ENCODE data around the gene ICE2. TPM values are rescaled to one million over a fixed set of nuclear protein-coding genes. Genes with fewer than 3 reads are reported as not detected.

Gene ICE2
- total RNA-seq, 1 donor from 2014 or later: 26.5 TPM

- H3K4me3 ChIP-seq (ENCODE audit: insufficient read depth, low read depth, low read length): no peak overlapping the region
- DNase-seq (ENCODE audit: low read depth) (peak; percentile 62), FAIRE-seq (no peak)
- peak overlapping the region; percentile 99 for H3K27ac ChIP-seq (ENCODE audit: low read depth, low read length)
- no peak overlapping the region for H2AFZ ChIP-seq (ENCODE audit: low read depth, low read length)
- H3K9ac ChIP-seq (ENCODE audit: low read length): peak overlapping the region; percentile 87
- Mint-ChIP-seq H3K4me3 (ENCODE audit: unreplicated experiment) (peak overlapping the region; percentile 54), H3K4me1 (ENCODE audit: low read depth, unreplicated experiment) (peaks cover 82% of the 10 kb centered on the region), H3K27me3 (ENCODE audit: low read depth, unreplicated experiment) (no peaks in the 10 kb centered on the region), H3K27ac (ENCODE audit: unreplicated experiment) (peak overlapping the region; percentile 100), H3K9me3 (ENCODE audit: unreplicated experiment) (no peaks in the 10 kb centered on the region), H3K36me3 (ENCODE audit: low read depth, unreplicated experiment) (peaks cover 49% of the 10 kb centered on the region)
- H3K27me3 ChIP-seq (ENCODE audit: insufficient read depth, low read length): no peaks in the 10 kb centered on the region
- peaks cover 60% of the 10 kb centered on the region for H3K36me3 ChIP-seq (ENCODE audit: insufficient read depth, low read length)
- peaks cover 40% of the 10 kb centered on the region for H4K20me1 ChIP-seq (ENCODE audit: insufficient read depth, low read length)
- H3K4me1 ChIP-seq (ENCODE audit: insufficient read depth, low read length): peaks cover 91% of the 10 kb centered on the region
- no peak for TF ChIP-seq CTCF (IDR thresholded peaks at IDR 0.05; ENCODE audit: insufficient read depth, low read depth, low read length)
- H3K9me3 ChIP-seq (ENCODE audit: insufficient read depth, low read depth, low read length): no peaks in the 10 kb centered on the region
- peak overlapping the region; percentile 26 for H3K4me2 ChIP-seq (ENCODE audit: low read length)
- H3K79me2 ChIP-seq (ENCODE audit: insufficient read depth, low read length): peaks cover 72% of the 10 kb centered on the region
Measured at GRCh38 chr15:60376677-60377095, 102.3 kb downstream of the ICE2 start.

- no peak for DNase-seq (ENCODE audit: low read depth)
- H3K4me3 ChIP-seq (ENCODE audit: insufficient read depth, low read depth, low read length): no peak overlapping the region
- H3K4me1 Mint-ChIP-seq (ENCODE audit: low read depth, unreplicated experiment): peaks cover 86% of the 10 kb centered on the region
- peaks cover 32% of the 10 kb centered on the region for H4K20me1 ChIP-seq (ENCODE audit: insufficient read depth, low read length)
- no peaks in the 10 kb centered on the region for H3K9me3 Mint-ChIP-seq (ENCODE audit: unreplicated experiment)
- no peak overlapping the region for H2AFZ ChIP-seq (ENCODE audit: low read depth, low read length)
- no peaks in the 10 kb centered on the region for H3K27me3 ChIP-seq (ENCODE audit: insufficient read depth, low read length)
- H3K4me2 ChIP-seq (ENCODE audit: low read length): peak overlapping the region; percentile 58
- H3K27me3 Mint-ChIP-seq (ENCODE audit: low read depth, unreplicated experiment): no peaks in the 10 kb centered on the region
- H3K27ac Mint-ChIP-seq (ENCODE audit: unreplicated experiment): peak overlapping the region; percentile 100
- TF ChIP-seq CTCF (IDR thresholded peaks at IDR 0.05; ENCODE audit: insufficient read depth, low read depth, low read length) (no peak), EZH2 (IDR thresholded peaks at IDR 0.05; ENCODE audit: insufficient read depth, low read length) (no peak)
- peaks cover 70% of the 10 kb centered on the region for H3K79me2 ChIP-seq (ENCODE audit: insufficient read depth, low read length)
- H3K4me1 ChIP-seq (ENCODE audit: insufficient read depth, low read length): peaks cover 90% of the 10 kb centered on the region
- H3K9me3 ChIP-seq (ENCODE audit: insufficient read depth, low read depth, low read length): no peaks in the 10 kb centered on the region
- H3K4me3 Mint-ChIP-seq (ENCODE audit: unreplicated experiment): peak overlapping the region; percentile 43
- peak overlapping the region; percentile 87 for H3K9ac ChIP-seq (ENCODE audit: low read length)
- H3K27ac ChIP-seq (ENCODE audit: low read depth, low read length): peak overlapping the region; percentile 99
- H3K36me3 ChIP-seq (ENCODE audit: insufficient read depth, low read length): peaks cover 56% of the 10 kb centered on the region
- FAIRE-seq: no peak
- peaks cover 51% of the 10 kb centered on the region for H3K36me3 Mint-ChIP-seq (ENCODE audit: low read depth, unreplicated experiment)
Measured at GRCh38 chr15:60375306-60375705, 103.6 kb downstream of the ICE2 start.

- Histone ChIP-seq H3K9me3 (ENCODE audit: insufficient read depth, low read depth, low read length) (no peaks in the 10 kb centered on the region), H3K27ac (ENCODE audit: low read depth, low read length) (peak overlapping the region; percentile 99), H4K20me1 (ENCODE audit: insufficient read depth, low read length) (peaks cover 32% of the 10 kb centered on the region), H3K9ac (ENCODE audit: low read length) (peak overlapping the region; percentile 87), H3K4me2 (ENCODE audit: low read length) (peak overlapping the region; percentile 58), H3K36me3 (ENCODE audit: insufficient read depth, low read length) (peaks cover 63% of the 10 kb centered on the region), H3K27me3 (ENCODE audit: insufficient read depth, low read length) (no peaks in the 10 kb centered on the region), H2AFZ (ENCODE audit: low read depth, low read length) (no peak overlapping the region), H3K4me1 (ENCODE audit: insufficient read depth, low read length) (peaks cover 90% of the 10 kb centered on the region), H3K79me2 (ENCODE audit: insufficient read depth, low read length) (peaks cover 71% of the 10 kb centered on the region), H3K4me3 (ENCODE audit: insufficient read depth, low read depth, low read length) (no peak overlapping the region)
- peak; percentile 99 for DNase-seq (ENCODE audit: low read depth)
- no peak for FAIRE-seq
- TF ChIP-seq EZH2 (IDR thresholded peaks at IDR 0.05; ENCODE audit: insufficient read depth, low read length): no peak
- TF ChIP-seq CTCF (IDR thresholded peaks at IDR 0.05; ENCODE audit: insufficient read depth, low read depth, low read length): no peak
- peaks cover 86% of the 10 kb centered on the region for H3K4me1 Mint-ChIP-seq (ENCODE audit: low read depth, unreplicated experiment)
- H3K4me3 Mint-ChIP-seq (ENCODE audit: unreplicated experiment): peak overlapping the region; percentile 43
- H3K9me3 Mint-ChIP-seq (ENCODE audit: unreplicated experiment): no peaks in the 10 kb centered on the region
- no peaks in the 10 kb centered on the region for H3K27me3 Mint-ChIP-seq (ENCODE audit: low read depth, unreplicated experiment)
- H3K27ac Mint-ChIP-seq (ENCODE audit: unreplicated experiment): peak overlapping the region; percentile 100
- peaks cover 48% of the 10 kb centered on the region for H3K36me3 Mint-ChIP-seq (ENCODE audit: low read depth, unreplicated experiment)
Measured at GRCh38 chr15:60374628-60375081, 104.3 kb downstream of the ICE2 start.

Data from astrocyte (in vitro differentiated cells and primary cell).